Measurements from ENCODE around the gene PRKD1.

The PRKD1 gene

DNA sequence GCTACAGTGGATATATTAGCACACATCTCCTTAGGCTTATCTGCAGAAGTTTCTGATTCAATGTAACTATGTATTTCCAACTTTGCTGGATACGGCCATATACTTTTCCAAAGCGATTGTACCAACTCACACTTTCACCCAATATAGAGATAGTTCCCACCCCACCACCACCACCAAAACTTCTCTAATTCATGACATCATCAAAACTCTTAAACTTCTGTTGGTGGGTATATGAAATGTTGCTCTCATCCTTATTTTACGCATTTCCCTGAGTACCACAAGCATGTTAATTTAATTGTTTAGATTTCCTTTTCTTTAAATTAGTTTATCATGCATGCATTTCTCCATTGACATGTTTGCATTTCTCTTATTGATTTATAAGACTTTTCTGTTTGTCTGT, 95.6 kb downstream of the PRKD1 start:
- no peak for DNase-seq

DNA sequence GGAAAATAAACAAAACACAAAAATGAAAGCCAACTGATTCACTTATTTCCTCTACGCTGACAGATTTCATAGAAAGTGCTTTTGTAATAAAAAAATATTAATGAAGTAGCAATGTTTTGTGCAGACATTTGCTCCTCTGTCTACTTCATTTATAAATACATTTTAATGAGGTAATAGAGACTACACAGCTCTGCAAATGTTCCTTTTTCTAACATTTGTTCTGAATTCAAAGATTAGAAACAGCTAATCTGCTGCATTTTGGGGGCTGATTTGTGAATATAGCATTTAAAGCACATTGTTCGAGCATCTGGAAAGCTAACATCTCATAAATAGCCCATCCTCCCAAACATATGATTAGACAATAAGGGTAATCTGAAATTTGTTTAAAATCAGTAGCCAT, 97.8 kb downstream of the PRKD1 start:
- DNase-seq = no peak

DNA sequence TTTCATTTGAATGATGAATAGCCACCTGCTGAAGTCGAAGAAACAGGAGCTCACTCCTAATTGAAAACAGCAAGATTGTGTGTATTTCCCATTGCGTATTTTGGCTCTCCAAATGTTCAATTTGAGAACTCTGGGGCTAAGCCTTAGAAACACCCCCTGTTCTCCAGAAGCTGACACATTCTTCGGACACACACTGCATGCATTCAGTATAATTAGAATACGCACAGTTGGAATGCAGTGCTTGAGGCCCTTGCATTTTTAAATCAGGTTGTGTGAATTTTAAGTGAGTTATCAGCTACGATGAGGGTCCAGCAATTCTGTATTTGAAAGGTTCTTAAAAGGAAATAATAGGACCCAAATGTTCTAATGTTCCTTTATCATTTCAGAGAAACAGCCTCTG, 103.8 kb downstream of the PRKD1 start:
- DNase-seq = no peak

DNA sequence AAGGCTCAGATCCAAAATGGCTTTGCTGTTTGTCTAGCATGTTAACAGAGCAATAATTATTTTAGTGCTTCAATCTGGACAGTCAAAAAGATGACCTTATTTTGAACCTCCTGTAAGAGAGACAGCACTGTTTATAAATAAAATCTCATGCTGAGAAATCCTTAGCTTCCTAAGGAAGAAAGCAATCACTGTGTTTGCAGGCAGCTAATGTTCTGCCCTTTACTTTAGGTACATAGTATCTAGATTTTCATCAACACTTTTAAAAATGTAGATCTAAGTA, 105.3 kb downstream of the PRKD1 start:
- no peak for DNase-seq

DNA sequence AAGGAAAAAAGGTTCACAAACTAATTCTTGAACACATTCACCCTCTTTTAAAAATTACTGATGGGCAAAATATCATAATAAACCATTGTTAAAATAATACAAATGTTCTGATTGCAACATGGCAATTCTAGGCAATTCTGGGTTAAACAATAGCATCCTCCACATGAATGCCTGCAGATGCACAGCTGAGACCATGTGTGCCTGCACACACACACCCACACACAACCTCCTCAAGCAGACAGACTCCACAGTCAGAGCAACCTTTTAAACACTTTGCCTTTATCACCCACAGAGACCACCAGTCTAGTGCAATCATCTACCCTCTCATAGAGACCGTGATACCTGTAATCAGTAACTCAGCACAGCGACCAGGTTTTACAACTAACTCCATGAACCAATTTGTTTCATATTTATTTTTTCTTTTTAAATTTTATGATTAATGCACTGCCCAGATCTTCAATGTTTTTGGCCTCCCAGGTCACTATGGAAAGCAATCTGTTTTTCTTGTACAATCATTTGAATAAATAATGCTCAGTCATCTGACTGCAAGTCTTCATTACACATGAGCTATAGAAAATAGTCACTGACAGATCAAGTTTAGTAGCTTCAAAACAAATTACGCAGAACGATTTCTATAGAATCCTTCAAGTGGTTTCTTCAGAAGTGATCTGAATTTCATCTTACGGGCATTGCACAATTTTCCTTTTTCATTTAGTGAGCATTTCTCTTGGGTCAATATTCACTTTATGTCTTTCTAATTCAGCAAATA, 105.8 kb downstream of the PRKD1 start:
- peak; percentile 41 for DNase-seq

DNA sequence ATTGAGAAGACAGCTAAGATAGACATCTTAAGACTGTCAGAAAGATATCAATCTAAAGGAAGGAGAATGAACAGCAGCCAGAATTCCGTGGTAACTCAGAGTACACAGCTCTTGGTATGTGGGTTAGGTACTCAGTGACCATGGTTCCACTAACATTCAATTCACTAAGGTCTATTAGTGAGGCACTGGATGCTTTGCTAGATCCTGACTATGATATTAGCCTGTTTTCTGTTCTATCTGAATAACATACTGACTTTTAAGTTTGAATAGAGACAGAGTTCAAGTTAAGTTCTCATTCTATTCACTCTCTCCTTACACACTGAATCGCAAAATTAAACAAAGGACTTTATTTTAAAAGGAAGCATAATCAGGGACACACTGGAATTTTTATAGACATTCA, 106.4 kb downstream of the PRKD1 start:
- DNase-seq = no peak

DNA sequence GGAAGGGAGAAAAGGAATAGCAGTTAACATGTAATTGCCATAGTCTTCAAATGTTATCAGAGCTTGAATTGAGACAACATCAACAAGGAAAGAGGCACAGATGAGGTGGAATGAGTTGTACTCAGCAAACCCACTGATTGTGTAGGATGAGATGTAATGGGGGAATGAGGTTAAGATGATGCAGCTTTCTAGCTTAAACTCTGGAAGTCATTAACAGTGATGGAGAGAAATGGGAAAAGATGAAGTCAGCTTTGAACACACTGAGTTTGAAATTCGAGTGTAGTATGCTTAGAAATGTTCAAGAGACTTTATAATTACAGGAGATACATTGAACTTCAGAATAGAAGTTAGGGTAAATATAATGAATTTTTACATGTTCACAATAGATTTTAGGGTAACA, 106.9 kb downstream of the PRKD1 start:
- no peak for DNase-seq

DNA sequence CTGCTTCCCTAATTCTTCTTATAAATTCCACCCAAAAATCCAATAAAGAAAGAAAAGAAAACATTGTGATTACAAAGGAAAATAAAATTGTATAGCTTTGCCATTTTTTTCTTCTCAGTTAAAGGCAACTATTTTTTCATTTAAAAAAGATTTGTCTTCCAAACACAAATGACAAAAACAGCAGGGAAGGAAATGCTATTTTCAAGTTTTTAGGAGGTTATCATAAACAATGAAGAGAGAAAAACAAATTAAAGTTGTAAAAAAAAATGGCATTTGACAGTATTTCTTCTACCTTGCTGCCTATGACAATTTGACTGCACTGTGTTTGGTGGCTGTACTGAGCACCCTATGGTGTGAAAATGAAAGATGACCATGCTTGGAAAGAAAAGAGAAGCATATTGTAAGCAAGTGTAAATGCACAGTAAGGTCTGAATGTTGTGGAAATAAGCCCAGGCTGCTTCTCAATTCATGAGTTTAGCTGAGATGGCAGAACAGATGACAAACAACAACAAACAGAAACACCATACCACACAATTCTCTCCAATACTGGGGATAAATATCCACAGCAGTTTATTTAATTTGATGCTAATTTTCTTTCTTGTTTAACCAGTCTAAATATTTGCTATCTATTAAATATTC, 109.8 kb downstream of the PRKD1 start:
- no peak for DNase-seq

DNA sequence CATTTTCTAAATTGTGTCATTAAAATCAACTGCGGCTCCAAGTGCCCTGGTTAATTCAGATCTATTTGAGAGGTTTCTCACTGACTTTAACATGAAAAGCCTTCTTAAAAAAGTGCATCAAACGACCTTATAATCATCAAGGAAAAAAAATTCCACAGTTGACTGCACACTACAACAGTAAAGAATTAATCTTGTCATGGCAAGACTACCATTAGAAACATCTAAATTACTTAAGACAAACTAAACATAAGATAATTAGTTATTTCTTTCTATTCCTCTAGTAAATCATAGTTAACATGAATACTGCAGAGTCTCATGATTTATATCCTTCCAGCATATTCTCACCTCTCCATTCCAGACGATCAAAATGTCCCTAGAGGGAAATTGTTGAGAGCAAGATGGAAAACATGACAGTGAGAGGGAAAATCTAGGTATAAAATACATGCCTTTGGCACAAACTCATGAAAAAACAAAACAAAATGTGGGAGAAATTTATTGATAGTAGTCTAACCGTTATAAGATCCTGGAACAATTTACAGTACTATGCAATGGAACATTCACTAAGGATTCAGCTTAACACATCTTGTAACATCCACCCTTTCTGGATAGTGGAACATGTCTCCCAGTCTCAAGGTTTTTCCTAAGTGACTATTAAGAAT, 112.5 kb downstream of the PRKD1 start:
- DNase-seq = no peak

DNA sequence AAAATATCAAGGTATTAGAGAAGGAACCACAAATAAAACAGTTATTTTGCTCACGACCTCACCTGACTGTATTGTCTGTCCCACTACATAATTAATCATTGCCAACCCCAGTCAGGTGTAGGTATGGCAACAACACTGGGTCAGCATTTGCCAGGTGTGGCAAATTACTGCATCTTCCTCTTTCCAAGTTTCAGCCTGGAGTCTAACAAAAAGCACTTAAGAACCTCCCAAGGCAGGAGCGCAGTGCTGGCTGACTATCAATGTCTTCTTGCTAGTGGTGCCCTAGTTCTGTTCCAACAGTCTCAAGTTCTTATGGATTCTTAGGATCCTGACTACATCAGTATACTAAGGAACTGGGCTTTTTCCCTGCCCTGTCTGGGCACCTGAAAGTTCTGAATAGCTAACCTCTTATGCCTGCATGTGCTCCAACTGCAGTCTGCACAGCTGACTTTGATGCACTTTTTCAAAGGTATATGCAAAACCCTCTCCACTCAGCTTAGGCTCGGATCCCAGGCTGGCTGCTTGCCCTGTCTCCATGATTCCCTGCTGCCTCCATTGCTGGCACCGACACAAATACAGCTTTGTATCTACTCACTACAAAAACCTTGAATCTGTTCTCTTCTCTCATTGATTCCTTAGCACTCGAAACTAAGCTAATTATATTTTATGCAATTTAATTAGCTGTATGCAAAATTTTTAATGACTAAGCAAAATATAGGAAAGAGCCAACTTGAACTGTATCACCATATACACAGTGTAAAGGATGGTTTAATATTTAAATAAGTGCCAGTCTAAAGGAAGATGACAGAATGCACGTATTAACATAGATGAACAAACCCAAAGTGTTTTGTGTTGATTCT, 113.3 kb downstream of the PRKD1 start:
- no peak for DNase-seq

DNA sequence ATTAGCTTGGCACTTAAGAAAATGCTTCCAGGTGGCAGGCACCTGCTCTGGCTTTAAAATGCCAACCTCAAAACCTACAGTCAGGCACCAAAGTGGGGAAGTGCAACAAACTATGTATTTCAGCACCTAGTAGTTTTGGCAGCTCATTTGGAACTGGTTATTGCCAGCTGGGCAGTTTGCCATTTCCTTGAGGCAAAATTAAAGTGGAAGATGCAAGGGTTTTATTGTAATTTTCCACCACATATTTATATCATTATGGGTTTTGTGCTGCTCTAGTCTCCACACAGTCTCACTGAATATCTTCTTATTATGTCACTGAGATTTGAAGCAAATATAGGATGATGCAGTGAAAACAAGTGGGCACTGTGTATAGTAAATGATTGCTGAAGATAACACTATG, 117.0 kb downstream of the PRKD1 start:
- no peak for DNase-seq

DNA sequence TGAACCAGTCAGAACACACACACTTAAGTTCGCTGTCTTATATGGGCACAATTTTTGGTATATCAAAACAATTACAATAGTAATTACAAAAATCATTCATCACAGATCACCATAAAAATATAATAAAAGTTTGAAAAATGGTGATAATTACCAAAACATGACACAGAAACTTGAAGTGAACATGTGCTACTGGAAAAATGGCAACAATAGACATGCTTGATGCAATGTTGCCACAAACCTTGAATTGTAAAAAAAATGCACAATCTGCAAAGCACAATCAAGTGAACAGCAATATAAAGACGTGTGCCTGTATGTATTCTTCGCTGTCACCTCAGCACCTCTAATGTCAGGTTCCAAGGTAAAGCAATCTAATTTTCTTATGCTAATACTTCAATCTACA, 117.6 kb downstream of the PRKD1 start:
- no peak for DNase-seq

DNA sequence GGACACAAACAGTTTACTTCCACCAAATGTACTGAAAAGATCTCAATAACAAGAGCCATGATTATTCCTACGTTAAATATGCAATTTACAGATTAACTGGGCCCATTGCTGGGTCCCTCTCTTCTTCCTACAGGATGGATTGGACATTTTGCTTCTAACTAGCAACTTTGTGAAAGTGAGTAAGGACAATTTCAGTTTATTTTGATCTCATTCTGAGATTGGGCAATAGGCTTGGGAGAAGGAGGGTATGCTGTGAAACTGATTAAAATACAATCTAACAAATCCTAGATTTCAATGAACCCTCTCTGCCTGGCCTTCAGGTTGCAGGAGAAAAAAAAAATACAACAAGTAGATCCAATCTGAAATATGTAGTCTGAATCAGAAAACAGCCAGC, 121.5 kb downstream of the PRKD1 start:
- DNase-seq = no peak

DNA sequence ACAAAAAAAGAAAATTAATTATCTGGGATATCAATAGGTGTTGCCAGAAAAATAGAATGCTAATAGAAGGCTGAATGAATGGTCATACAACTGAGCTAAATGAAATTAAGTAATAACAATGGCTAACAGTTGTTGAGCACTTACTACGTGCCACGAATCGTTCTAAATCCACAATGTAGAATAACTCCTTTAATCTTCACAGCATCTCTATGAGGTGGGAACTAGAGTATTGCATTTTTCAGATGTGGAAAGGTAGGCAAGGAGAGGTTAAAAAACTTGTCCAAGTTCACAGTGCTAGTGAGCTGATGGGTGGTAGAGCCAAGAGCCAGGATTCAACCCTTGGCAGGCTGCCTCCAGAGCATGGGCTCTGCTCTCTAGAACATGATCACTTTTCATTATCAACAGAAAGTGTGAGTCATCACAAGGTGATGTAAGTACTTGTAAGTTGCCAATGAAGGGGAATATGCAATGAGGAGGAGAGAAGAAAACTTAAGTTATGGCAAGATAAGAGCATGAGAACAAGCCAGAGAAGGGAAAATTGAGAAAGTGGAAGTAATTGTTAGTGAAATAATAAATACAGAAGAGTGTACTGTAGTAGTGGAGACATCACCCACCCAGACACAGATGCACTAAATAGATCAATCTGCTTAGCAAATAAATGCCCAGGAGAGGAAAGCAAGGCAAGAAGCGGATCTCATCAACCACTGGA, 122.1 kb downstream of the PRKD1 start:
- DNase-seq = no peak

DNA sequence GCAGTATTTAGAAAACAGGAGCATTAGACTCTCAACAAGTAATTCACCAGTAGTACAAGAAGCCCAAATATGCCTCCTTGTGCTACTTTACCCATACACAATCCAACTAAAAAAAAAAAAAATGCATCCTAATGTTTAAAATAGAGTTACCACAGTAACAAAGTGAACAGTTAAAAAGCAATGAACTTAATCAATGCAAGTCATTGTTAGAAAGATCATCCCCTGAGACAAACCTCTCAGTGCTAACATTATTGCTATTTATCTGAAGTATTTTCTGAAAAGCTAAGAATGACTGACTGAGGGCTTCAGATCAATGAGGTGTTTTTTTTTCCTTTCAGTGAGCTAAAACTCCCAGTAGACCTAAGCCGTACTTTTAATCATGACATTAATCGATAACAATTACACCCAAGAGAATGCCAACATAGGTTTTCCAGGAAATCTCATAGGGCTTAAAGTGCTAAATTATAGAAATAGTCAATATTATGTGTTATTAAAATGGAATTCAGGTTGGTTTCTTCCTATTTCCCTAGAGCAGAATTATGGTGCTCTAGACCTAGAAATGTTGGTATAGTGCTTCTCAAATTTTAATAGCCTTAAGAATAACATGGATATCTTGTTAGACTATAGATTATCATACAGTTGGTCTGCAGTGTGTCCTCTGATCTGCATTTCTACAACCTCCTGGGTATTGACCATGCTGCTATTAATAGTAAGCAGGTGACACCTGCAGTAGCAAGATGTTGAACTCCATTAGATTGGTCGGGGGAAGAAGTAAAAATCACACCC, 123.0 kb downstream of the PRKD1 start:
- DNase-seq = no peak

DNA sequence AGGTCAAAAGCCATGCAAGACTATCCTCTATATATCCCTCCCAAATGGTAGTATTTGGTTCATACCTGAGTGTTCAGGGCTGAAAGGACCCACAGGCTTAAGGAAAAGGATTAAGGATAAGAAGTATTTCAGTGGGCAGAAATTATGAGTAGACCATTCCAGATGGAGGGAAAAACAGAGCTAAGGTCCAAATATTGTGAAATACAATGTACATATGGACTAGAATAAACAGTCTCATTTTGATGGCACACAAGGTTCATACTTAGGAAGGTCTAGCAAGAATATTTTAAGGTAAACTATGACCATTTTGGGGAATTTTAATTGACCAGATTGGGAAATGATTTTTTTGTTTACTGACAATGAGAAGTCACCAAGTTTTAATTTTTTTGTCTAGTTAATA, 124.6 kb downstream of the PRKD1 start:
- DNase-seq = no peak

DNA sequence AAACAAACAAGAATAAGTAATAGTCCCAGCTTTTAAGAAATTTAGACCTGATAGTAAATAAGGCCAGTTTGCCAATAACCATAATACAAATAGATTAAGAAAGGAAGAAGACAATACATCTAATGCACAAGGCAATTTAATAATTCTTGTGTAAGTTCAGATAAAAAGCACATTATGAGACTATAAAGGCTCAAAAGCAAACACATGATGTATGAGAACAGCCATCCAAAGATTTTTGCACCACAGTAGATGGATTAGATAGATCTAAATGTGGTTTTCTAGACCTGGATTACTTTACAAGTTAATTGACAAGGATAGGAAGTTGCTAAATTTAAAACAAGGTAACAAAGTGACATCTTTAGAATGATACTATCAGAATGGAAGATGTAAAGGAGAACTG, 125.4 kb downstream of the PRKD1 start:
- no peak for DNase-seq

DNA sequence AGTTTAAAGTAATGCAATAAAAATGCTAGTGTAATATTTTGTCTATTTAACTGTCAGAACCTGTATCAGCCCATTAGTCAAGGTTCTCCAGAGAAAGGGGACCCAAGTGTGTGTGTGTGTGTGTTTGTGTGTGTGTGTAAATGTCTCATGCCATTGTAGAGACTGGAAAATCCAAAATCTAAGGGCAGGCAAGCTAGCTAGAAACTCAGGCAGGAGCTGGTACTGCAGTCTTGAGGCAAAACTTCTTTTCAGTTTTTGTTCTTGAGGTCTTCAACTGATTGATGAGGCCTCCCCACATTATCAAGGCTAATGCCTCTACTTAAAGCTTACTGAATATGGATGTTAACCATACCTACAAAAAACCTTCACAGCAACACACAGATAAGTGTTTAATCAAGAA, 126.7 kb downstream of the PRKD1 start:
- DNase-seq = no peak

DNA sequence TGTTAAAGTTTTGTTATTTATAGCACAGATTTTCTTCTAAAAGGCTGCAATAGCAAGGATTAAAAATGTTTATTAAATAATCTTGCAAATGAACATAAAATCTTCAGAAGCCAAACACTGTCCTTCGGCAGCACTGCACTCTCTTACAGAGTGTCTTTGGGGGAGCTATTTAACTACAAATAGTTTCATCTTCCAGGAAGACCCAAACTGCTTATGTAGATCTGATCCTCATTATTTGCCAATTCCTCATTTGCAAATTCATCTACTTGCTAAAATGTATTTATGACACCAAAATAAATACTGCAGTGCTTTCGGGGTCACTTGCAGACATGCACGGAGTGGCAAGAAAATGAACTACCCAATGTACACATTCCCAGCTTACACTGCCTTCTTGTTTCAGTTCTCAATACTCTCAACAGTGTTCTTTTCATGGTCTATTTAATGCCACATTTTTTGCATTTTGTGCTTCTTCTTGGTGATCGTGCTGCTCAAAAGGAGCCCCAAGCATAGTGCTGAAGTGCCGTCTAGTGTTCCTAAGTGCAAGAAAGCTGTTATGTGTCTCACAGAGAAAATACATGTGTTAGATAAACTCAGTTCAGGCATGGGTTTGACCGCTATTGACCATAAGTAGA, 128.1 kb downstream of the PRKD1 start:
- DNase-seq = no peak

DNA sequence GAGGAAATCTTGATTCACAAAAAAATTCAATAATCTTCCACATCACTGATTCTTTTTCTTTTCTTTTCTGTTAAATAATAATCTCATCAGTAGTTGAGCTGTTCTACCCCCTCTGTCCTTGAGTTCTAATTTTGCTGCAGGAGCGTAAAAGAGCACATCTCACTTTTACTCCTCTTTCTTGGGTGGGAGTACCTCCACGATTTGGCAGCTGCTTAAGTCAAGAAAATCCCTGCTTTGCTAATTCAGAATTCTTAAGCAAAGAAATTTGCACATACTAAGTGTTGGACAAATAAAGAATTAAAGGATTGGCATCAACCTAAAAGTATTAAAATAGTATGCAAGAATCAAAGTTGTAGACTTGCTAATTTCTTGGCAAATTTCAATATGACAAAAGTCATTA, 128.8 kb downstream of the PRKD1 start:
- DNase-seq = no peak

DNA sequence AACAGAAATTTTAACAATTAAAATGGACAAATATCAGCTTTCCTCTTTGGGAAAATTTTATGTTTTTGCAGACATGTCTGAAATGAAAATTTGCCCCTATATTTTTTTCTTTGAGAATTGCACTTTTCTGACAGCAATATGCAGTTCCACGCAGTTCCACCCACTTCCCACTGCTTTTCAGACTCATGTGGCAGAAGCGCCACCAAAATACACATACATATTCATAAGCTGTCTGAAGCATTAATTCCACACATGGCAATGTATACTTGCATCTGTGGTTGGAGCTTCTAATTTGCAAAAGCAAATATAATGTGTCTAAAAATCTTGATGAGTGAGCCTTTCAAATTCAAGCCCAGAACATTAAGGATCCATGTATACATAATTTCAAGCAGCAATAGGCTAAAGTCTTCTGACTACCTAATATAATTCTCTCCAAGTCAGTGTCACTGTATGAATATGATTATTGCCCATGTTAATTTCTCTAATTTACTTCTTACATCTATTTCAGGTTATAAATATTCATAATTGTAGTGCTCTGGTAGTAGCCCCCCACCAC, 129.5 kb downstream of the PRKD1 start:
- DNase-seq = no peak
